HG03432 (cell line): Measurements from ENCODE around the gene USP43.
"Not testable (repeated sequence)": the region's sequence is repeated elsewhere in the genome, so short reads cannot be mapped to it uniquely, and the experiment has no call there.

Experiments used
- ATAC-seq: cut with Tn5 transposase; IDR thresholded peaks from one replicate; pipeline ENCODE4 v1.9.1; 2021; ENCODE audit warnings: mild to moderate bottlenecking, moderate library complexity; ENCODE audit not compliant: unreplicated experiment

The USP43 gene, protein sequence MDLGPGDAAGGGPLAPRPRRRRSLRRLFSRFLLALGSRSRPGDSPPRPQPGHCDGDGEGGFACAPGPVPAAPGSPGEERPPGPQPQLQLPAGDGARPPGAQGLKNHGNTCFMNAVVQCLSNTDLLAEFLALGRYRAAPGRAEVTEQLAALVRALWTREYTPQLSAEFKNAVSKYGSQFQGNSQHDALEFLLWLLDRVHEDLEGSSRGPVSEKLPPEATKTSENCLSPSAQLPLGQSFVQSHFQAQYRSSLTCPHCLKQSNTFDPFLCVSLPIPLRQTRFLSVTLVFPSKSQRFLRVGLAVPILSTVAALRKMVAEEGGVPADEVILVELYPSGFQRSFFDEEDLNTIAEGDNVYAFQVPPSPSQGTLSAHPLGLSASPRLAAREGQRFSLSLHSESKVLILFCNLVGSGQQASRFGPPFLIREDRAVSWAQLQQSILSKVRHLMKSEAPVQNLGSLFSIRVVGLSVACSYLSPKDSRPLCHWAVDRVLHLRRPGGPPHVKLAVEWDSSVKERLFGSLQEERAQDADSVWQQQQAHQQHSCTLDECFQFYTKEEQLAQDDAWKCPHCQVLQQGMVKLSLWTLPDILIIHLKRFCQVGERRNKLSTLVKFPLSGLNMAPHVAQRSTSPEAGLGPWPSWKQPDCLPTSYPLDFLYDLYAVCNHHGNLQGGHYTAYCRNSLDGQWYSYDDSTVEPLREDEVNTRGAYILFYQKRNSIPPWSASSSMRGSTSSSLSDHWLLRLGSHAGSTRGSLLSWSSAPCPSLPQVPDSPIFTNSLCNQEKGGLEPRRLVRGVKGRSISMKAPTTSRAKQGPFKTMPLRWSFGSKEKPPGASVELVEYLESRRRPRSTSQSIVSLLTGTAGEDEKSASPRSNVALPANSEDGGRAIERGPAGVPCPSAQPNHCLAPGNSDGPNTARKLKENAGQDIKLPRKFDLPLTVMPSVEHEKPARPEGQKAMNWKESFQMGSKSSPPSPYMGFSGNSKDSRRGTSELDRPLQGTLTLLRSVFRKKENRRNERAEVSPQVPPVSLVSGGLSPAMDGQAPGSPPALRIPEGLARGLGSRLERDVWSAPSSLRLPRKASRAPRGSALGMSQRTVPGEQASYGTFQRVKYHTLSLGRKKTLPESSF

DNA sequence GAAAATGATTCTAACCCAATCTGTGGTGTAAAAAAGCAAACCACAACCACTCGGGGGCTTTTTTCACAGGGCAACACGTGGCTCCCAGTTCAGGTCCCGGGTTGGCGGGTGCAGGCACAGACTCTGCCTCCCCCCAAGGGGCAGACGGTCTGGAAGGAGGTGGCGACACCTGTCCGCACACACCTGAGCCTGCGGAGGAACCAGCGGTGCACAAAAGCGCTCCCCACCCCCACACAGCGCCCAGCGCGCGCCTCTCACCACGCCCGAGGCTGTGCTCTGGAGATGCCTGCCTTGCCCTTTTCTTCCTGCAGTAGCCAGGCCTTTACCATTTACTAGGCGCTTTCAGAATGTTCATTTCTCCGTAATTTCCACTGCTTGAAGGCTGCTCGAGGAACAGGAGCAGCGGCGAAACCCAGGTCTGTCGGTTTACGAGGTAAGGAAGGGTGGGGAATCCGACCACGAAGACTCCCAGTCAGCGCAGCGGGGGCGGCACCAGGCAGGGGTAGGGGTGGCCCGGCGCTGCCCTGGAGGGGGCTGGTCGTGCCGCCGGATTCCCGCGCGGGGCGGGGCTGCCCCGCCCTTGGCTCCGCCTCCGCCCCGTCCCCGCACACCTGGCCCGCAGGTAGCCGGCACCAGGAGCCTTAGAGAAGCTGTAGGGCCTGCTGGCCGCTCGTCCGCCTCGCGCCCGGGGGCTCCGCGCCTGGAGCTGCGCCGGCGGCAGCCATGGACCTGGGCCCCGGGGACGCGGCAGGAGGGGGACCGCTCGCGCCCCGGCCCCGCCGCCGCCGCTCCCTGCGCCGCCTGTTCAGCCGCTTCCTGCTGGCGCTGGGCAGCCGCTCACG, at the start of gene USP43:
Gene USP43, plus strand, starts transcription at position 608 of the 842 bp plus-strand sequence. Its CDS starts 116 bp downstream, at position 724.
- no peak for ATAC-seq

DNA sequence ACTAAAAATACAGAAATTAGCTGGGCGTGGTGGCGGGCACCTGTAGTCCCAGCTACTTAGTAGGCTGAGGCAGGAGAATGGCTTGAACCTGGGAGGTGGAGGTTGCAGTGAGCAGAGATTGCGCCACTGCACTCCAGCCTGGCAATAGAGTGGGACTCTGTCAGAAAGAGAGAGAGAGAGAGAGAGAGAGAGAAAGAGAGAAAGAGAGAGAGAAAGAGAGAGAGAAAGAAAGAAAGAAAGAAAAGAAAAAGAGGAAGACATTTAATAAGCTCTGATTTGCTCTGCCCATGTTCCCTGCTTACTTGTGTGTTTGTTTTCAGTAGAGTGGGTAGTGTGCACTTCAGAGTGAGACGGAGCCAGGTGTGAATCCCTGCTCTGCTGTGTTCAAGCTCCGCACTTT, 47.7 kb upstream of the USP43 start:
- ATAC-seq: not testable (repeated sequence)

DNA sequence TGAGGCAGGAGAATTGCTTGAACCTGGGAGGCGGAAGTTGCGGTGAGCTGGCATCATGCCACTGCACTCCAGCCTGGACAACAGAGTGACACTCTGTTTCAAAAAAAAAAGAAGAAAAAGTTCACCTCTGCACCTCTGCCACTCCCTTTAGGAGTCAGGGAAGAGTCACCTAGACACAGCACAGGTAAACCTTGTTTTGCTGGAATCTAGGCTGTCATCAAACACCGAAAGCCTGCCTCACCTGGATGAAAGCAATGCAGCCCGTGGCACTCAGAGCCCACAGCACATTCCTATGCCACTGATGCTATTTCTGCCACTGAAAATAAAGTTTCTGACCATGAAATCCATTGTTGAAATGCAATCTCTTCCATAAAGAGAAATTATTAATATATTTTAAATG, 46.7 kb upstream of the USP43 start:
- ATAC-seq: no peak

DNA sequence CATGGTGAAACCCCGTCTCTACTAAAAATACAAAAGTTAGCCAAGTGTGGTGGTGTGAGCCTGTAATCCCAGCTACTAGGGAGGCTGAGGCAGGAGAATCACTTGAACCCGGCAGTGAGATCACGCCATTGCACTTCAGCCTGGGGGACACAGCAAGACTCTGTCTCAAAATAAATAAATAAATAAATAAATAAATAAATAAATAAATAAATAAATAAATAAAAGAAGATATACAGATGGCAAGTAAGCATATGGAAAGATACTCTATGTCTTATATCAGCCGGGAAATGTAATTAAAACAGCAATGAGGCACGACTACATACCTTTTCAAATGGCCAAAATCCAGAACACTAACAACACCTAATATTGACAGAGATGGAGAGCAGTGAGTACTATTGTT, 40.7 kb upstream of the USP43 start:
- ATAC-seq: not testable (repeated sequence)

DNA sequence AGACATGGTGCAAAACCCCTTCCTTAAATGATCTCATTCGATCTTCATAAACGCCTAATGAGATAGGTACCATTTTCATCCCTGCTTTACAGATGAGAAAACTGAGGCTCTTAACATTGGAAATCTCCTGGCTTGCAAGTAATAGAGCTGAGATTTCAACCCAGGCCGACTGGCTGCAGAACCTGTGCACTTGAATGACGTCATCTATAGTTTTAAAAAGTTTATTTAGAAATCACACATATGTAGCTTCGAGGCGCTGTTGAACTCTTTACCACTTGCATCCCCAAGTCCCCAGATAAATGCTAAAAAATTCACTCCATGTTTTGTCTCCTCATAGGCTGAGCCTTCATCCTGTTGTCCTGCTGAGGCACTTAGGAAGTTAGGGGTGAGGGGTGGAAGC, 38.9 kb upstream of the USP43 start:
- no peak for ATAC-seq

DNA sequence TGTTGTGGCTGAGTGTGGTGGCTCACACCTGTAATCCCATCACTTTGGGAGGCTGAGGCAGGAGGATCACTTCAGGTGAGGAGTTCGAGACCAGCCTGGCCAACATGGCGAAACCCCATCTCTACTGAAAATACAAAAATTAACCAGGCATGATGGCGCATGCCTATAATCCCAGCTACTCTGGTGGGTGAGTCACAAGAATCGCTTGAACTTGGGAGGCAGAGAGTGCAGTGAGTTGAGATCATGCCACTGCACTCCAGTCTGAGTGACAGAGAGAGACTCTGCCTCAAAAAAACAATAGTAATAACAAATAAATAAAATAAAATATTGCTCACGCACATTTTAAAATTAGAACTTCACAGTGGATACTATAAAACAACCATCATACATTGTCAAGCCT, 38.3 kb upstream of the USP43 start:
- not testable (repeated sequence) for ATAC-seq

DNA sequence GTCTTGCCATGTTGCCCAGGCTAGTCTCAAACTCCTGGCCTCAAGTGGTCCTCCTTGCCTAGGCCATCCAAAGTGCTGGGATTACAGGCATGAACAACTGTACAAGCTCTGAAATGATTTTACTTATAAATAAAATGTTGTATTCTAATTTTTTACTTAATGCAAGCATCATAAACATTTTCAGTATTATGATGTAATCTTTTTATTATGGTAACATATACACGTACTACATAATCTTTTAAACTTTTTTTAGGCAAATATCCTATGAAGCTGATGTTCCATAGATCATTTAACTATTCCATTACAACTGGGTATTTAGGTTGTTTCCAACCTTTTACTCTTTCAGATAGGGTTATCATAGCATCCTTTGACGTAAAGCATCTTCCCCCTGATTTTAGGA, 33.8 kb upstream of the USP43 start:
- ATAC-seq: no peak

DNA sequence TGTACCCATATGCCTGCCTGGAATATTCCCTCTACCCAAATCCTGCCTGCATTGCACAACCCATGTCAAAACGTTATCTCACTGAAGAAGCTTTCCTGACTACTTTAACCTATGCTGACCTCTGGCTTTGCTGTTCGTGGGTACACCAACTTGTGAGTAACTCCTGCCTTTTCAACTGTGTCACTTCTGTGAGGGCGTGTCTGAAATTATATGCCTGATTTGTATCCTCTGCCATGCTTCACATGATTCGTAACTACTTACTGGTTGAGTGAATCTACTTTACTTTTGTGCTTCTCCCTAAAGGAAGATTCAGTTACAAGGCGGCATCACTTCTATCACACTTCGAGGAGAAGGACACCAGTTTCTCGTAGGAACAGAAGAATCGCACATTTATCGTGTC, 33.3 kb upstream of the USP43 start:
- ATAC-seq: no peak

DNA sequence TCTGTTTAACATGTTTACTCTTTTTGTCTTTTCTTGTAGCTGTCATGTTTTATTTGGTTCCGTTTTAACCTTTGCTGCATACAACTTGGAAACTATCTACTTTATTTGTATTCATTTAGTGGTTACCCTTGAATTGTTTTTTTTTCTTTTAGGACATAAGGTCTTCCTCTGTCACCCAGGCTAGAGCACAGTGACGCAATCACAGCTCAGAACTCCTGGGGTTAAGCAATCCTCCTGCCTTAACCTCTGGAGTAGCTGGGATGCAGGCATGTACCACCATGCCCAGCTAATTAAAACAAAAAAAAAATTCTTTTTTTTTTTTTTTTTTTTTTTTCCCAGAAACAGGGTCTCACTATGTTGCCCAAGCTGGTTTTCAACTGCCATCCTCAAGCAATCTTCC, 29.8 kb upstream of the USP43 start:
- ATAC-seq: no peak

DNA sequence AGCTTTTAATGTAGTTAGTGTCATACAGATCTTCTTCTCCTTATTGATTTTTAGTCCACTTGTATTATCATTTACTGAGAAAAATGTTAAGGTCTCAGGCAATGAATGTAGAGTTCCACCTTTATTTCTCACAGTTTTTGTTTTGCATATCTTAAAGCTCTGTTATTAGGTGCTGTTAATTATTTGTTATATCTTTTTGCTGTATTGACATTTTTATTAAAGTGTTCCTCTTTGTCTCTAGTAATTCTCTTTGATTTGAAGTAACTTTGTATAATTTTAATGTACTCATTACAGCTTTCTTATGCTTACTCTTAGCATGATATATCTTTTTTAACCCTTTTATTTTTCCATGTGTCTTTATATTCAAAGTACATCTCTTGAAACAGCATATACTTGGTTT, 22.4 kb upstream of the USP43 start:
- ATAC-seq: no peak

DNA sequence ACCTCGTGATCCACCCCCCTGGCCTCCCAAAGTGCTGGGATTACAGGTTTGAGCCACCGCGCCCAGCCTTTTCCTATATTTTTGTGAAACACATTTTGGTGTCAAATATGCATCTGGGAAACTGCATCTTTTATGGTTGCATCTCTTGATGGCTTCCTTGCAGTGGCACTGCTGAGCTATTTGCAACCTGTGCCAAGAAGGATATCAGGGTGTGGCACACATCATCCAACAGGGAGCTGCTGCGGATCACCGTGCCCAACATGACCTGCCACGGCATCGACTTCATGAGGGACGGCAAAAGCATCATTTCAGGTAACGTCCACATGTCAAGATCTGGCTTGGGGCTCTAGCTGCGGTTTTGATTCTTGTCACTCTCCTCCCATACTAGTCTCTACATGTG, 16.8 kb upstream of the USP43 start:
- ATAC-seq: no peak

DNA sequence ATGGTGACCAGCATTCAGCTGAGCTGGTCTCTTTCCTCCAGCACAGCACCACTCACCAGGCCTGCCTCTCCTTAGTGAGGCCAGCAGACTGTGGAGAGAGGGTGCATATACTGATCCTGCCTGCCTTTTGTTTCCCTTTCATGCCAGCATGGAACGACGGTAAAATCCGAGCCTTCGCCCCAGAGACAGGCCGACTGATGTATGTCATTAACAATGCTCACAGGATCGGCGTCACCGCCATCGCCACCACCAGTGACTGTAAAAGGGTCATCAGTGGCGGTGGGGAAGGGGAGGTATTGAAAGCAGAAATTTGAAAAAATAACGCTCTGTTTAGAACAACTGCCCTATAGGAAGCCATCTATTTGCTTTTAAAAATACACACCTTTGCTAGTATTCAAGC, 12.6 kb upstream of the USP43 start:
- ATAC-seq: no peak

DNA sequence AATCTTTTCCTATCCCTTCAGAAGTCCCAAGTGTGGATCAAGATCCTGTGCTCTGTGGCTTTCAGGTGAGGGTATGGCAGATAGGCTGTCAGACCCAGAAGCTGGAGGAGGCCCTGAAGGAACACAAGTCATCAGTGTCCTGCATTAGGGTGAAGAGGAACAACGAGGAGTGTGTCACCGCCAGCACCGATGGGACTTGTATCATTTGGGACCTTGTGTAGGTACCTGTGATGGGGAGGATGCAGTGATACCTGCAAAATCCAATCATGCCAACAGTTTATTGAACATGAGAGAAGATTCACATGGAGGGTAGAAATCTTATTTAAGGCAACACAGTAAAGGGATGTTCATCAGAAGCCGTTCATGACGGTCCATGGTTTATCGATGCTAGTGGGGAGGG, 10.0 kb upstream of the USP43 start:
- ATAC-seq: no peak

DNA sequence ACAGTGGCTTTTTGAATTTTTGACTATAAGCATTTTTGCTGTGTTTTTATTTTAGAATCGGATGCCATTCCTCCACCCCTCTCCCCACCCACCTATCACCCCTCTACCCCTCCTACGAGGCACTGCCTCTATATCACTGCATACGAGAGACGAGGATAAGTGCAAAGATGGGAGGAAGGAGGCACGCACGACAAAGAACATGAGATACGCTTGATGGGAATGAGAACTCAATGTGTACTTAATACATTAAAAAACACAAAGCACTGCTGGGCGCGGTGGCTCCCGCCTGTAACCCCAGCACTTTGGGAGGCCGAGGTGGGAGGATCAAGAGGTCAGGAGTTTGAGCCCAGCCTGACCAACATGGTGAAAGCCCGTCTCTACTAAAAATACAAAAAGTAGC, 8.8 kb upstream of the USP43 start:
- no peak for ATAC-seq

DNA sequence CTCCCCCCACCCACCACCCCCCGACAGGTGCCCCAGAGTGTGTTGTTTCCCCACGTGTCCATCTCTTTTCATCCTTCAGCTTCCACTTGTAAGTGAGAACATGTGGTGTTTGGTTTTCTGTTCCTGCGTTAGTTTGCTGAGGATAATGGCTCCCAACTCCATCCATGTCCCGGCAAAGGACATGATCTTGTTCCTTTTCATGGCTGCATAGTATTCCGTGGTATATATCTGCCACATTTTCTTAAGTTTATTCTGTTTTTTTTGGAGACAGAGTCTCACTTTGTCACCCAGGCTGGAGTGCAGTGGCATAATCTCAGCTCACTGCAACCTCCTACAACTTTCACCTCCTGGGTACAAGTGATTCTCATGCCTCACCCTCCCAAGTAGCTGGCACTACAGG, 4.9 kb upstream of the USP43 start:
- ATAC-seq: not testable (repeated sequence)

DNA sequence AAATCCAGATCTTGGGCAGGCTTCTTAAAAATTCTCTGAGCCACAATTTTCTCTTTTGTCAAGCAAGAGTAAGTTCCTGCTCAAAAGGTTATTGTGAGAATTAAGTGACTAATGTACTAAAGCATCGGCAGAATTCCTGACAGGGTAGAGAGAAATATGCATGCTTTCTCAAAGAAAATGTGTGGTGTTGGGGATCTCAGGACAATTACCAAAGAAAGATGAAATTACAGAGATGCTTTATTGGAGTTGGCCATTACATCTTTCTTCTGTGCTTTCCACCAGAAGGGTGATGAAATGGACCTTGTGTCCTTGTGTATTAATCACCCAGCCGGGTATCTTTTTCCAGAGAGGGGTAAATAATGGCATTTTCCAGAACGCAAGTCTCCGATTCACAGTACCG, 1.7 kb upstream of the USP43 start:
- no peak for ATAC-seq

DNA sequence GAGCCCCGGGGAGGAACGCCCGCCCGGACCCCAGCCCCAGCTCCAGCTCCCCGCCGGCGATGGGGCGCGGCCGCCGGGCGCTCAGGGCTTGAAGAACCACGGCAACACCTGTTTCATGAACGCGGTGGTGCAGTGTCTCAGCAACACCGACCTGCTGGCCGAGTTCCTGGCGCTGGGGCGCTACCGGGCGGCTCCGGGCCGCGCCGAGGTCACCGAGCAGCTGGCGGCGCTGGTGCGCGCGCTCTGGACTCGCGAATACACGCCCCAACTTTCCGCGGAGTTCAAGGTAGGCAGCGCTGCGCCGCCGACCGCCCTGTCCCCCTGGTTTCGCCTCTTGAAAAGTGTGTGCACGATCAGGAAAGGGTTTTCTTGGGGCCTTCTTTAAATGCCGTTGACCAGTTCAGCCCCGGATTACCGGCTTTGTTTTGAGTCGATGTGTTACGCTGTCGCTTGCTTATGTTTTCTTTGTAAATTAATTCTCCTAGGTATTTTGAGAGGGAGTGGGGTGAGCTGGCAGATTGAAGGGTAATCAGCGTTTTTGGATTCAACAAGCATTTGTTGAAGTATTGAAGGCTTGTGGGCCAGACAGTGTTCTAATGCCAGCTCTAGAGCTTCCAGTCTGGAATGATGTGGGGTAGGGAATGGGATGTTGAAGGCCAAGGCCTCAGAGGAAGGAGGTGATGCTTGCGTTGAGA, 681 bp downstream of the USP43 start:
- no peak for ATAC-seq

DNA sequence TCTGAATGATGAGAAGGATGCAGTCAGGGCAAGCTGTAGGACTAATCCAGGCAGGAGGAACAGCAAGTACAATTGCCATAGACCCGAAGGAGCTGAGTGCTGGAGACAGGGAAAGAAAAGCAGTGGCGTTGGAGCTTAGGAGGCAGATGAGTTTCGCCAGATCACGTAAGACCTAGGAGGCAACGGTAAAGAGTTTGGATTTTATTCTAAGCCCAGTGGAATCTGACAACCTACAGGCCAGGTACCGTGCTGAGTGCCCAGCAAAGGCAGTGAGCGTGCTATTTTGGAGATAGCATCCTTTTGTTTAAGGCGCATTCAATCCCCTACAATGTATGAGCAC, 1.2 kb downstream of the USP43 start:
- ATAC-seq: no peak

DNA sequence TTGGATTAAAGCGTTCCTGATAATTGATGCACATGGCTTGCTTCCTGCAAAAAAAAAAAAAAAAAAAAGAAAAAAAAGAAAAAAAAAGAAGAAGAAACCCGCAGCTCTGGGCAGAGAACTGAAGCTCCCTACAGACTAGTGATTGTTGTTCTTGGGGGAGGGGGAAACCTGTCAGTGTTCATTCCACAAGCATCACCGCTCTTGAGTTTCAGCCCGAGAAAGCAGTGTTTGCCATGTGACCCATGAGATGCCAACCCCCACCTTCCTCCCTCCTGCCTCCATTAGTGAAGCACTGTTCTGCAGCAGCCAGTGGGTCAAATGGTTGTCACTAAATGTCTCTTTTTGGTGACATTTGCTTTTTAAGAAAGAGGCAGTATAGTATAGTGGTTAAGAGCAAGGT, 1.7 kb downstream of the USP43 start:
- ATAC-seq: no peak

DNA sequence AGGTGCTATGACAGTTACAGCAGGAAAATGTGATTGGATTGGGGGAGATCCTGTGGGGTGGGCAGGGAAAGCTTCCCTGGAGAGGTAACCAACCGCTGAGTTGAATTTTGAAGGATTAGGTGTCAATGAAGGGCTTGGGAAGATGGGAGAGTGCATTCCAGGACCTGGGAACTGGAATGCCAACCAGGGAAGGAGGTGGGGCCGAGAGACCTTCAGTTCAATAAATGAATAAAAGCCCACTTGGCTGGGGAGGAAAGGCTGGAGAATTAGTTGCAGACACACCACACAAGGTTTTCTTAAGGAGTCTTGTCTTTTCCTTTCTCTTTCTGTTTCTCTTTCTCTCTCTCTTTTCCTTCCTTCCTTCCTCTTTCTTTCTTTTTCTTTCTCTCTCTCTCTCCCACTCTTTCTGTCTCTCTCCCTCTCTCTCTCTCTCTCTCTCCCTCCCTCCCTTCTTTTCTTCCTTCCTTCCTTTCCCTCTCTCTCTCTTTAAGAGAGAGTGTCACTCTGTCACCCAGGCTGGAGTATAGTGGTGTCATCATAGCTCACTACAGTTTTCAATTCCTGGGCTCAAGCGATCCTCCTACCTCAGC, 3.3 kb downstream of the USP43 start:
- no peak for ATAC-seq
